ENCODE results near the gene CNEP1R1.
A peak's percentile ranks its signal among the peaks of the same experiment; 100 is the strongest.

The CNEP1R1 gene

GRCh38 chr16:50021544-50021943 is 3.5 kb upstream of the CNEP1R1 start:
- no peak for DNase-seq

- no peak for DNase-seq
Measured at GRCh38 chr16:50023641-50024040, 1.4 kb upstream of the CNEP1R1 start.

- no peak for DNase-seq
Measured at GRCh38 chr16:50024207-50024606, 818 bp upstream of the CNEP1R1 start.

GRCh38 chr16:50025537-50025931 is 509 bp downstream of the CNEP1R1 start:
- peak; percentile 8 for DNase-seq

- DNase-seq: no peak
Measured at GRCh38 chr16:50027829-50028228, 2.8 kb downstream of the CNEP1R1 start.

GRCh38 chr16:50035468-50035992 is 10.5 kb downstream of the CNEP1R1 start:
- DNase-seq: no peak

GRCh38 chr16:50036426-50036825 is 11.4 kb downstream of the CNEP1R1 start:
- DNase-seq: no peak

- no peak for DNase-seq
Measured at GRCh38 chr16:50037662-50038220, 12.7 kb downstream of the CNEP1R1 start.

- DNase-seq: no peak
Measured at GRCh38 chr16:50038286-50038685, 13.3 kb downstream of the CNEP1R1 start.

- no peak for DNase-seq
Measured at GRCh38 chr16:50038756-50039529, 13.9 kb downstream of the CNEP1R1 start.

GRCh38 chr16:50040018-50040417 is 15.0 kb downstream of the CNEP1R1 start:
- DNase-seq: no peak

- no peak for DNase-seq
Measured at GRCh38 chr16:50040710-50041109, 15.7 kb downstream of the CNEP1R1 start.

- no peak for DNase-seq
Measured at GRCh38 chr16:50043358-50043757, 18.3 kb downstream of the CNEP1R1 start.

GRCh38 chr16:50045412-50045811 is 20.4 kb downstream of the CNEP1R1 start:
- no peak for DNase-seq

GRCh38 chr16:50046853-50047252 is 21.8 kb downstream of the CNEP1R1 start:
- no peak for DNase-seq

- DNase-seq: no peak
Measured at GRCh38 chr16:50047864-50048263, 22.8 kb downstream of the CNEP1R1 start.

- DNase-seq: no peak
Measured at GRCh38 chr16:50050802-50051201, 25.8 kb downstream of the CNEP1R1 start.

- DNase-seq: no peak
Measured at GRCh38 chr16:50056226-50056625, 31.2 kb downstream of the CNEP1R1 start.

- DNase-seq: no peak
Measured at GRCh38 chr16:50058091-50058771, 33.2 kb downstream of the CNEP1R1 start.

GRCh38 chr16:50059111-50059510 is 34.1 kb downstream of the CNEP1R1 start:
- no peak for DNase-seq

- DNase-seq: no peak
Measured at GRCh38 chr16:50059669-50060068, 34.6 kb downstream of the CNEP1R1 start.

- DNase-seq: no peak
Measured at GRCh38 chr16:50061326-50061725, 36.3 kb downstream of the CNEP1R1 start.

GRCh38 chr16:50065241-50065623 is 40.2 kb downstream of the CNEP1R1 start:
- DNase-seq: no peak

Data from stimulated activated CD4-positive, alpha-beta T cell treated with anti-CD3 and anti-CD28 coated beads, Interleukin-1b, Interleukin-23, amount 100 ng/mL, for 48 hours (primary cell).